Raji (cell line): ENCODE results near the gene PSTK.

Source experiments
- POLR2A ChIP-seq: IDR thresholded peaks from 2 replicates; pipeline ENCODE4 v1.6.1; 2011; ENCODE audit warnings: low read depth, low read length, control low read depth; ENCODE audit not compliant: insufficient read depth

Gene PSTK

DNA sequence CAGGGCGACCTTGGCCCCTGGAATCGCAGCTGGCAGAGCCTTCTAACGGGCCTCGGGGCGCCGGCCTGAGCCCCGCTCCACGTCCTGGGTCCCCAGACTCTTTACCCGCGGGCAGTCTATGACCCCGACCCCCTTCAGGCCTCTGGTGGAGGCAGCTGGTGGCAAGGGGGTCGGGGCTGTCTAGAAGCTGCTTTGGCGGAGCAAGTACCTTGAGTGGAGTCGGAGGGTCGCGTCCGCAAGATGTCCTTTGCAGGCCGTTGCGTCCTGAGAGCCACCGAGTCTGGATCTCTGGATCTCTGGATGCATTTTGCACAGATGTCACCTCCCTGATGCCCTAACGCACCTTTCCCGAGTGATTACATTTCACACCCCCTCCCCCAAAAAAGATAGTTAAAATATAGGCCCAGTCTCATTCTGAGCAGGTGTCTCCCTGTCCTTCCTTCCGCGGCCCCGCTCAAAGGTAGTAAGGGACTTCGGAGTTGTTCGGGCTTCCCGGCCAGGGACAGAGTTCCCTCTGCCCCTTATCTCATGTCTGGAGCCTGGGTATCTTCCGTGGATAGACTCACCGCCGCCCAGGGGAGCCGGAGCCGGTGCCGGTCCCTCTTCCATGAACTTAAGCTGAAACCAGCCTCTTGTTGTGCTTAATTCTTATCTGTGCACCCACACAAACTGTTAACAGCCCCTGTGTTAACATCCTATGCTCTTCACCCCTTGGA lies 29.1 kb downstream of the PSTK start:
- TF ChIP-seq POLR2A = no peak

DNA sequence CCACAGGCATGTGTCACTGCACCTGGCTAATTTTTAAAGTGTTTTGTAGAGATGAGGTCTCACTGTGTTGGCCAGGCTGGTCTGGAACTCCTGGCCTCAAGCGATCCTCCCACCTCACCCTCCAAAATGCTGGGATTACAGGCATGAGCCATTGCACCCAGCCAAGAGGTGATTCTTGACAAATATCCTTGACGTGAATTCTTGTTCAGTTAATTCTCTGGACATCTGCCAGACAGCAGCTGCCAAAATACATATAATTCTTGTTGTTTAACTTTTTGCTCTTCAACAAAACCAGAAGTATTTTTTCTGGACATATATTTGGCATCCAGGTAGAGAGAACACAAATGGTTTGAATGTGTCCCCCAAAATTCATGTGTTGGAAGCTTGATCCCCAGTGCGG lies 31.8 kb downstream of the PSTK start:
- TF ChIP-seq POLR2A = no peak

DNA sequence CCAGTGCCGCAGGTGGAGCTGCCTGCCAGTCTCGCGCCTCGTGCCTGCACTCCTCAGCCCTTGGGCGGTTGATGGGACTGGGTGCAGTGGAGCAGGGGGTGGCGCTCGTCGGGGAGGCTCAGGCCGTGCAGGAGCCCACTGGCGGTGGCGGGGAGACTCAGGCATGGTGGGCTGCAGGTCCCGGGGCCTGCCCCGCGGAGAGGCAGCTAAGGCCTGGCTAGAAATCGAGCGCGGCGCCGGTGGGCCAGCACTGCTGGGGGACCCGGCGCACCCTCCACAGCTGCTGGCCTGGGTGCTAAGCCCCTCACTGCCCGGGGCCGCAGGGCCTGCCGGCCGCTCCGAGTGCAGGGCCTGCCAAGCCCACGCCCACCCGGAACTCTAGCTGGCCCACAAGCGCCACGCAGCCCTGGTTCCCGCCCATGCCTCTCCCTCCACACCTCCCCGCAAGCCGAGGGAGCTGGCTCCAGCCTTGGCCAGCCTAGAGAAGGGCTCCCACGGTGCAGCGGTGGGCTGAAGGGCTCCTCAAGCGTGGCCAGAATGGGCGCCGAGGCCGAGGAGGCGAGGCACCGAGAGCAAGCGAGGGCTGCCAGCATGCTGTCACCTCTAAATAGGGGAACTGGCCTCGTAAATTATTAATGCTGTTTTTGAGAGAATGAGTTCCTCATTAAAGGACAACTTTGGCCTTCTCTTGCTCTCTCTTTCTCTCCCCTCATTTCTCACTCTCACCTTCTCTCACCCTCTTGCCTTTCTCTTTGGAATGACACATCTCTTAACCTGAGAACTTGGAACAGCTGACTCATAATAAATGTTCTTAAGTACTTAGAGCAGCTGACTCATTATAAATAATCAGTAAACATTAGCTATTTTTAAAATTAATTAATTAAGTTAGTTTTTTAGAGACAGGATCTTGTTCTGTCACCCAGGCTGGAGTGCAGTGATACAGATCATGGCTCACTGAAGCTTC lies 33.5 kb downstream of the PSTK start:
- no peak for TF ChIP-seq POLR2A

DNA sequence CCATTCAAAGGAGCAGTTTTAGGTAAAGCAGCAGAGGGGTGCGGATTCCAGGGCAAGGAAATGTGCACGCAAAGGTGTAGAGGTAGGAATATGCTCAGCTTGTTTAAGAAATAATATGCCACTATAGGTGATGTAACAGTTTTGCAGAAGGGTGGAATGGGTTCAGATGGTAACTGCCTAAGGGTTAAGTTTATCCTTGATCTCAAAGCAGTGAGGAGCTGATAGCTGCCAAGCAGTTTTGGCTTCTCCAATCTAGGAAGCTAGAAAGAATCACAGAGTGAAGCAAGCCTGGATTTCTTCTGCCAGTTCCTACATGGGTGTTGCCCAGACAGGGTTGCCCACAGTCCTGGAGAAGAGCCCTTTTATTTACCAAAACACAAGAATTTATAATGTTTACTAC lies 34.6 kb downstream of the PSTK start:
- TF ChIP-seq POLR2A = no peak

DNA sequence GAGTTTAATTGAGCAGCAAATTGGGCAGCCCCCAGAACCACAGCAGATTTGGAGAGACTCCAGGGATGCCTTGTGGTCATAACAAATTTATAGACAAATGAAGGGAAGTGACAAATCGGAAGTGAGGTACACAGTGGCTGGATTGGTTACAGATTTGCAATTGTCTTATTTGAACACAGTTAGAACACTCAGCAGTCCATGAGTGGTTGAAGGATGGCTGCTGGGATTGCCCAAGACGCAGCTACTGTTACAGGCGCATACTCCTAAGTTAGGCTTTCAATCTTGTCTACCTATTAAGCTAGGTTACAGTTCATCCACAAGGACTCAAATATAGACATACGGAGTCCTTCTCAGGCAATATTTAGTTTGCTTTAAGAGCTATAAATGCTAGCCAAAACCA lies 36.0 kb downstream of the PSTK start:
- no peak for TF ChIP-seq POLR2A

DNA sequence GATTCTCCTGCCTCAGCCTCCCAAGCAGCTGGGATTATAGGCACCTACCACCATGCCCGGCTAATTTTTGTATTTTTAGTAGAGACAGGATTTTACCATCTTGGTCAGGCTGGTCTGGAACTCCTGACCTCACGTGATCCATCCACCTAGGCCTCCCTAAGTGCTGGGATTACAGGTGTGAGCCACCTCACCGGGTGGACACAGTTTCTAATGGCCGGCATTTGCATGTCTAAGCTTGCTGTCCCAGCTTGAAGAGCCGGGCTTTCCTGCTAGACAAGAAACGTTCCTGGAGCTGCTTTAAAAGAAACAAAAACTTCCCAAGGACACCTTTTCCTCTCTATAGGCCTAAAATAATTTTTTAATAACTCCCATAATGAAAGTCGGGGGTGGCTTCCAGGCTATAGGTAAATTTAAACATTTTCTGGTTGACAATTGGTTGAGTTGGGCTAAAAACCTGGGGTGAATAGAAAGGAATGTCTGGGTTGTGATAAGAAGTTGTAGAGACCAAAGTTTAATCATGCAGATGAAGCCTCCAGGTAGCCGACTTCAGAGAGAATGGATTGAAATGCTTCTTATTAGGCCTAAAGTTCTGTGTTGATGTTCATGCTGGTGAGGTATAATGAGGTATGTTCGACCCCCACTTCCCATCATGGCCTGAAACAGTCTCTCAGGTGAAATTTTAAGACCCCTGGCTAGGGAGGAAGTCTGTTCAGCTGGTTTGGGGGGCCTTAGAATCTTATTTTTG lies 37.4 kb downstream of the PSTK start:
- no peak for TF ChIP-seq POLR2A

DNA sequence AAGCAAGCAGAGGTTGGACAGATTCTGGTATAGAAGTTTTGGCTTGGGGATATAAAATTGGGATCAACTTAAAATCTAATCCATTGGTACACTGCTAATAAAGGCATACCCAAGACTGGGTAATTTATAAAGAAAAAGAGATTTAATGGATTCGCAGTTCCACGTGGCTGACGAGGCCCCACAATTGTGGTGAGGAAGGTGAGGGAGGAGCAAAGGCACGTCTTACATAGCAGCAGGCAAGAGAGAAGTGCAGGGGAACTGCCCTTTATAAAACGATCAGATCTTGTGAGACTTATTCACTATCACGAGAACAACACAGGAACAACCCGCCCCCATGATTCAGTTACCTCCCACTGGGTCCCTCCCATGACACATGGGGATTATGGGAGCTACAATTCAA lies 38.3 kb downstream of the PSTK start:
- TF ChIP-seq POLR2A = no peak

DNA sequence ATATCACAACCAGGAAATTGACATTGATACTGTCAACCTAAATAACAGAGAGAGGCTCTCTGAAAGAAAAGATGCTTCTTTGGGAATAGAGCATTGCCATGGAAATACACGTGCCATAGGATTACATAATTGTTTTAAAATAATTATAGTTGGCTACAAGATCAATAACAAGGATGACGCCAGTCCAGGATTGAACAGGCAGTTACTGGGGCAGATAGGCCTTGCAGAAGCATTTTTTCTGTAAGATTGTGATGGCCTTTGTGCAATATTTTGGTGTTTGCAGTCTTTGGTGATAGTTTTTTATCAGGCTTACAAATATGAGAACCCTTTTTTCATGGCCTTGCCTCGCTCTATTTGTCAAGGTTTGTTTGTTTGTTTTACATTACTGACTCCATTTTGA lies 39.1 kb downstream of the PSTK start:
- no peak for TF ChIP-seq POLR2A

DNA sequence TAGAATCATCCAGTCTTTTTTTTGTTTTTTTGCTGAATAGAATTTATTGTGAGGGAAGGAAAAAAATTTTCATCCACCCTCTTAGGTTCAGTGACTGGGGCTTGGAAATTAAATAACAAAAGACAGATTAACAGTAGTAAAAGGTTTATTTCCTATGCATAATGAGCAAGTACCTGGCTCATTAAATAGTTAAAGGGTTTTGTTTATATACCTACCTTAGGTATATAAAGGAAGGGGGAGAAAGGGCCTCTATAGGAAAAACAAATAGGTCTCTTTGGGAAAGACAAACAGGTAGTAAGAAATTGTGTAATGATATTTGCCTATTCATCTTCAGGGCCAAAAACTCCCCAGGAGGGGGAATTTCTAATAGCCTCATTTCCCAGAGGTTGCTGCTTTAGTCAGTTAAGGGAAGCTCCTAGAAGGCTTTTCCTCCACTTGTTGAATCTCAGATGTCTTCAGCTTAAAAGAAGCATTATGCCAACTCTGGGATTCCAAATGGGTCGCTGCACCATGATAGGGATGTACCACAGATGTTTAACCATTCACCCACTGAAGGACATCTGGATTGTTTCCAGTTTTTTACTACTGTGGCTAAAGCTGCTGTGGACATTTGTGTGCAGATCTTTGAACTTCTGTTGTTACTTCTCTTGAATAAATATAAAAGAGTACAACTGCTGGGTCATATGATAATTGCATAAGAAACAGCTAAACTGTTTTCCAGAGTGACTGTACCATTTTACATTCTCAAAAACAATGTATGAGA lies 39.9 kb downstream of the PSTK start:
- TF ChIP-seq POLR2A = no peak

DNA sequence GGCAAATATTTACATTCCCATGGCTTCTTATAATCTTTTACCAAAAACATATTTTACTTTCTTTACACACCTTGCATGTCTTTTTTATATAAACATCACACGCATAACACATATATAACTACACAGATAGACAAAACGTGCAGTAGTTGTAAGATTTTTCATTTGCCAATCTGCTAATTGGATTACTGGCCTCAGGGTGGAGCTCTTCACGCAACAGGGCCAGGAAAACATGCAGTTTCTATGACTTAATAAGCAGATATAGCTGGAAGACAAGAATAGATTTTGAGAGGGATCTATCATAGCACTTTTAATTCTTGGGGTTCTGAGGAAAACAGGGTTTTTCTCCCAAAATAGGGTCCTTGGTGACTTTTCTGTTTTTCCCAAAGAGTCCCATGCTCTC lies 41.3 kb downstream of the PSTK start:
- no peak for TF ChIP-seq POLR2A

DNA sequence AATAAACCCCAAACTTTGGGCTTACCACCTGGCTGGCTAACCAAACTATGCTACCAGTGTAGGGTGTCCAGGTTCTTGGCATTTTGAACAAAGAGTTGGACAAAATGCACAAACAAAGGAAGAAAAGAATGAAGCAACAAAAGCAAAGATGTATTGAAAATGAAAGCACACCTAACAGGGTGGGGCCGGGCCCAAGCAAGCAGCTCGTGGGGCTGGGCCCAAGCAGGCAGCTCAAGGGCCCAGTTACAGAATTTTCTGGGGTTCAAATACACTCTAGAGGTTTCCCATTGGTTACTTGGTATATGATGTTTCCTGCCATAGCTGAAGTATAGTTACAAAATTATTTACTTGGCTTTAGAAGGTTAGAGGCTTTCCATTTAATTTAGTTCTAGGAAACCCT lies 44.3 kb downstream of the PSTK start:
- no peak for TF ChIP-seq POLR2A

DNA sequence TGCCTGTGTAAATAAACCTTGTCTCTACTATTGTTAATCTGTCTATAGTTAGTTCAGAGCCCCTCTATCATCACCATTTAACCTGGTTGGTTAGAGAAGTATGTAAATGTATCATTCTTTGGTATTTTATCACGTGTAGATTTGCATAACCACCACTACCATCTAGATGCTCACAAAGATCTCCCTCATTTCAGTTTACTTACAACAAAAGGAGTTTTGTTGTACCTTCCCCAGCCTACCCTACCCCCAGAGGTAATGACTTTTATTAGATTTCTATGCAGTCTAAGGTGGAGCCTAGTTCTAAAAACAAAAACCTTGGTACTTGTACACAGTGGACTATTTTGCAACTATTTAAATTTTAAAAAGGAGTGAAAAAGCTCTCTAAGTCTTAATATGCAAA lies 46.1 kb downstream of the PSTK start:
- no peak for TF ChIP-seq POLR2A

DNA sequence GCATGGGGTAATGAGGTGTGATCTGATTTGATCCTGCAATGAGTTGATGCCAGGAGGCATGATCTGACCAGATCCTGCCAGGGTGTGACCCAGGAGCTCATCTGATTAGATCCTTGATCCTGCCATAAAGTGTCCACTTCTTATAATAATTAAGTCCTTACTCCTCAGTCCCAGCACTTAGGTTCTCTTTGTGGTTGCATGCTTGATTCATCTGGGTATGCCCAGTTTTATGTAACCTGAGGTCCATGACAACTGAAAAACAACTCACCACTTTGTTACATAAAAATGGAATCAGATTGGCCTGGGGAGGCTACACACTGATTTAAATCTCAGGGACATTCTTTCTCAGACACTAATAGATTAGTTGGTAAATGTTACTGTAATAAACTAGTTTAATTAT lies 47.7 kb downstream of the PSTK start:
- no peak for TF ChIP-seq POLR2A

DNA sequence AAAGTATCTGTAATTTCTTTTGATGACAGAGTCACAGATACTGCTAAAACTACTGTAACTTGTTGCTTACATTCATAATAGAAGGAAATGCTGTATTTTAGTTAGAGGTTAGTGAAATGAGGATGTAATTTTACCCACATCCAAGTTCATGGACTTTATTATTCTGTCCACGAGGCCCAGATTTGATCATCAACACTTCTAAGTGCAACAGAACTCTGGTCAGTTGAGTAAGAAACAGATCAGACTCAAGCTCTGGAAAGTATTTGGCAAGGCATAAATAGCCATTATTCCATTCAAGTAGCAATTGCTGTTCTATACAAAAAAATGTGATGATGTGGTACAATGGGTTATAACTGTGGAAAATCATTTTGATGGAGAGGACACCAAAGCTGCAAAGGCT lies 50.9 kb downstream of the PSTK start:
- no peak for TF ChIP-seq POLR2A

DNA sequence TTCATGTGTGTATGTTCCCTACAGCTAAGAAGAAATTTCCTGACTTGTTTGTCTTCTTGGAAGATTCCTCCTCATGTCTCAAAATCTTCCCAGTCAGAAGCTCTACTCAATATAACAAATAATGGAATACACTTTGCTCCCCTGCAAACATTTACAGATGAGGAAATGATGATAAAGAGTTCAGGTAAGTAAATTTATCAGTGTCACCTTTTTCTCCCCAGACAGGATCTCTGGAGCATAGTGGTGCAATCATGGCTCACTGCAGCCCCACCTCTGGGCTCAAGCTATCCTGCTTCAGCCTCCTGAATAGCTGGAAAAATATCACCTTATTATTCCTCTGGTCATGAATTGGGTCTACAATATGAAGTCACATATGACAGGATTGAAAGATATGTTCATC lies 54.1 kb downstream of the PSTK start:
- no peak for TF ChIP-seq POLR2A

DNA sequence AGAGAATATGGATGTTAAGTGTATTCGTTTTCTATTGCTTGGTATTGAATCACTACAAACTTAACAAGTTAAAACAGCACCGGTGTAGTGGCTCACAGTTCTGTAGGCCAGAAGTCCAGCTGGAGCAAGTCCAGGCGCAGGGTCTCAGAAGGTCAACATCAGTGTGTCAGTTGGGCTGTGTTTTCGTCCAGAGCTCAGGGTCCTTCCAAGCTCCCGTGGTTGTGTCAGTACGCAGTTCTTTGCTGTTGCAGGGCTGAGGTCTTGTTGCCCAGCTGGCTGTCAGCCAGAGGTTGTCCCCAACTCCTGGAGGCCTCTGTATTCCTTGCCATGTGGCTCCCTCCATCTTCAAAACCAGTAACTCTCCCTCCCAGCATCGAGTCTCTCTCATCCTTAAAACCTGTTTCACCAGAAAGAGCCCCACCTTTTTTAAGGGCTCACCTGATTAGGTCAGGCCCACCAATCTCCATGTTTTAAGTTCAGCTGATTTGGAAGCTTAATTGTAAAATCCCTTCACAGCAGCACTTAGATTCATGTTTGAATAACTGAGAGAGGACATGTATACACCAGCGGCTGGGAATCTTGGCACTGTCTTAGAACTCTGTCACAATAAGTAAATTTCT lies 55.4 kb downstream of the PSTK start:
- no peak for TF ChIP-seq POLR2A
